Thymus (tissue), 11 donors: Measurements from ENCODE around the gene GGA3. TPM values are rescaled to one million over a fixed set of nuclear protein-coding genes. Genes with fewer than 3 reads are reported as not detected.

ENCODE experiments used
- DNase-seq, 9 donors: peaks; one replicate each; pipeline ENCODE4 v3.0.0-alpha.2; 2013; ENCODE audit warnings: low spot score in 9 of 9, low read depth in 6 of 9, missing footprints in 1 of 9
- H3K27ac ChIP-seq, 2 donors: one replicate each; pipeline ENCODE4 v1.5.1; 2013; ENCODE audit warnings: control low read depth in 1 of 2, low read depth in 1 of 2, low read length in 1 of 2, mild to moderate bottlenecking in 1 of 2, moderate library complexity in 1 of 2
- H3K27me3 ChIP-seq, 2 donors: one replicate each; pipeline ENCODE4 v1.5.1; 2013; ENCODE audit warnings: low read length in 1 of 2; ENCODE audit not compliant: control insufficient read depth in 2 of 2, insufficient read depth in 1 of 2
- H3K36me3 ChIP-seq, 2 donors: one replicate each; pipeline ENCODE4 v1.5.1; 2013; ENCODE audit warnings: low read length in 1 of 2, mild to moderate bottlenecking in 1 of 2, moderate library complexity in 1 of 2; ENCODE audit not compliant: control insufficient read depth in 2 of 2, insufficient read depth in 2 of 2
- H3K4me1 ChIP-seq, 2 donors: one replicate each; pipeline ENCODE4 v1.5.1; 2013; ENCODE audit warnings: low read length in 2 of 2; ENCODE audit not compliant: control insufficient read depth in 2 of 2, insufficient read depth in 2 of 2
- H3K4me3 ChIP-seq, 2 donors: one replicate each; pipeline ENCODE4 v1.5.1; 2013; ENCODE audit warnings: low read length in 2 of 2, control low read depth in 1 of 2, mild to moderate bottlenecking in 1 of 2
- H3K9me3 ChIP-seq, 2 donors: one replicate each; pipeline ENCODE4 v1.5.1; 2013; ENCODE audit warnings: low read length in 1 of 2, mild to moderate bottlenecking in 1 of 2; ENCODE audit not compliant: control insufficient read depth in 2 of 2, insufficient read depth in 1 of 2
- WGBS: extraction: QIAGEN DNeasy Blood & Tissue Kit; methylation state at CpG from one replicate; pipeline ENCODE4 v1.1.7; 2013; 5-methylcytosine and 5-hydroxymethylcytosine counted together
- polyA plus RNA-seq: library from polyadenylated mRNA; stranded (reverse); fragments of 200-250 nt; gene quantifications from one replicate; pipeline ENCODE4 v1.2.3, GENCODE V29; 2013
- total RNA-seq: library from RNA; stranded (reverse); fragments of 120-200 nt; gene quantifications from one replicate; pipeline ENCODE4 v1.2.4, GENCODE V29; 2013
- donor health status: healthy.

GGA3 gene
- total and polyA plus RNA-seq, 2 donors: 18.1 to 33.3 TPM

GRCh38 chr17:75238020-75238580 is 23.3 kb downstream of the GGA3 start:
- H3K27ac ChIP-seq: no peak overlapping the region
- H3K27me3 ChIP-seq: no peaks in the 10 kb centered on the region
- H3K4me3 ChIP-seq: no peak overlapping the region
- no peaks in the 10 kb centered on the region for H3K9me3 ChIP-seq
- no peak for DNase-seq
- WGBS: 96% methylated on average over 11 of the region's 11 CpGs
- peaks cover 2 to 10% of the 10 kb centered on the region in 2 donors for H3K4me1 ChIP-seq
- peaks cover 91 to 92% of the 10 kb centered on the region in 2 donors for H3K36me3 ChIP-seq

GRCh38 chr17:75237100-75238014 is 24.0 kb downstream of the GGA3 start:
- 95% methylated on average over 12 of the region's 12 CpGs for WGBS

GRCh38 chr17:75232786-75233185 is 28.6 kb downstream of the GGA3 start:
- Histone ChIP-seq H3K4me3 (no peak overlapping the region), H3K9me3 (no peaks in the 10 kb centered on the region), H3K27me3 (no peaks in the 10 kb centered on the region), H3K27ac (no peak overlapping the region), H3K4me1 (peaks cover 0 to 2% of the 10 kb centered on the region in 2 donors), H3K36me3 (peaks cover 85 to 89% of the 10 kb centered on the region in 2 donors)
- no peak for DNase-seq
- 98% methylated on average over 13 of the region's 13 CpGs for WGBS

More at GRCh38 chr17:75237100-75238014, 24.0 kb downstream of the GGA3 start:
- Histone ChIP-seq H3K36me3 (peaks cover 91 to 92% of the 10 kb centered on the region in 2 donors), H3K4me3 (no peak overlapping the region), H3K4me1 (peaks cover 0 to 4% of the 10 kb centered on the region in 2 donors), H3K9me3 (no peaks in the 10 kb centered on the region), H3K27me3 (no peaks in the 10 kb centered on the region), H3K27ac (no peak overlapping the region)
- no peak for DNase-seq

GRCh38 chr17:75231741-75232464 is 29.5 kb downstream of the GGA3 start:
- H3K36me3 ChIP-seq: peaks cover 78 to 84% of the 10 kb centered on the region in 2 donors

GRCh38 chr17:75231071-75231470 is 30.3 kb downstream of the GGA3 start:
- H3K9me3 ChIP-seq: no peaks in the 10 kb centered on the region
- peaks cover 78 to 84% of the 10 kb centered on the region in 2 donors for H3K36me3 ChIP-seq
- no peak for DNase-seq
- WGBS: 98% methylated on average over 8 of the region's 8 CpGs
- H3K4me3 ChIP-seq: no peak overlapping the region
- H3K4me1 ChIP-seq: peaks cover 0 to 2% of the 10 kb centered on the region in 2 donors
- H3K27me3 ChIP-seq: no peaks in the 10 kb centered on the region
- H3K27ac ChIP-seq: no peak overlapping the region

More at GRCh38 chr17:75231741-75232464, 29.5 kb downstream of the GGA3 start:
- no peak overlapping the region for H3K27ac ChIP-seq
- no peak overlapping the region for H3K4me3 ChIP-seq
- H3K4me1 ChIP-seq: peaks cover 0 to 2% of the 10 kb centered on the region in 2 donors
- H3K27me3 ChIP-seq: no peaks in the 10 kb centered on the region
- H3K9me3 ChIP-seq: no peaks in the 10 kb centered on the region
- 97% methylated on average over 18 of the region's 18 CpGs for WGBS
- DNase-seq: no peak

GRCh38 chr17:75228847-75229246 is 32.6 kb downstream of the GGA3 start:
- WGBS: 96% methylated on average over 4 of the region's 4 CpGs
- Histone ChIP-seq H3K4me1 (peaks cover 0 to 2% of the 10 kb centered on the region in 2 donors), H3K9me3 (no peaks in the 10 kb centered on the region), H3K27ac (no peak overlapping the region), H3K27me3 (no peaks in the 10 kb centered on the region), H3K4me3 (no peak overlapping the region), H3K36me3 (peaks cover 72 to 84% of the 10 kb centered on the region in 2 donors)
- no peak for DNase-seq

GRCh38 chr17:75228305-75228704 is 33.1 kb downstream of the GGA3 start:
- DNase-seq: no peak
- WGBS: 91% methylated on average over 2 of the region's 2 CpGs
- H3K4me1 ChIP-seq: peaks cover 0 to 2% of the 10 kb centered on the region in 2 donors
- H3K4me3 ChIP-seq: no peak overlapping the region
- H3K27ac ChIP-seq: peak overlapping the region in 1 of 2 donors; percentile 26
- H3K9me3 ChIP-seq: no peaks in the 10 kb centered on the region
- H3K36me3 ChIP-seq: peaks cover 72 to 86% of the 10 kb centered on the region in 2 donors
- no peaks in the 10 kb centered on the region for H3K27me3 ChIP-seq

- WGBS: 96% methylated on average over 5 of the region's 5 CpGs
- H3K27me3 ChIP-seq: no peaks in the 10 kb centered on the region
- no peak overlapping the region for H3K27ac ChIP-seq
- H3K4me3 ChIP-seq: no peak overlapping the region
- no peaks in the 10 kb centered on the region for H3K9me3 ChIP-seq
- peaks cover 0 to 2% of the 10 kb centered on the region in 2 donors for H3K4me1 ChIP-seq
- peaks cover 70 to 86% of the 10 kb centered on the region in 2 donors for H3K36me3 ChIP-seq
- DNase-seq: no peak
Measured at GRCh38 chr17:75227729-75228128, 33.7 kb downstream of the GGA3 start.
